Adipocyte (in vitro differentiated cells): ENCODE data around the gene CLDND1.

Source experiments
- DNase-seq: peaks from one replicate; pipeline ENCODE4 v3.0.0-alpha.2; 2015; ENCODE audit warnings: low read depth
- H3K27me3 ChIP-seq: replicated peaks from 2 replicates; pipeline ENCODE4 v1.7.0; 2013; ENCODE audit warnings: mild to moderate bottlenecking, low read length, moderate library complexity; ENCODE audit not compliant: control insufficient read depth, insufficient read depth
- H3K36me3 ChIP-seq: 2 replicates; pipeline ENCODE4 v1.7.0; 2013; ENCODE audit warnings: low read length, mild to moderate bottlenecking, moderate library complexity; ENCODE audit not compliant: control insufficient read depth, insufficient read depth, severe bottlenecking
- H3K4me1 ChIP-seq: 2 replicates; pipeline ENCODE4 v1.7.0; 2013; ENCODE audit warnings: mild to moderate bottlenecking, low read length, moderate library complexity; ENCODE audit not compliant: control insufficient read depth, insufficient read depth
- H3K4me3 ChIP-seq: 2 replicates; pipeline ENCODE4 v1.7.0; 2013; ENCODE audit warnings: mild to moderate bottlenecking, low read length, moderate library complexity
- H3K9ac ChIP-seq: 2 replicates; pipeline ENCODE4 v1.7.0; 2013; ENCODE audit warnings: mild to moderate bottlenecking, low read length, moderate library complexity
- H3K9me3 ChIP-seq: 2 replicates; pipeline ENCODE4 v1.7.0; 2013; ENCODE audit warnings: mild to moderate bottlenecking, low read length, moderate library complexity; ENCODE audit not compliant: control insufficient read depth

Gene CLDND1

DNA sequence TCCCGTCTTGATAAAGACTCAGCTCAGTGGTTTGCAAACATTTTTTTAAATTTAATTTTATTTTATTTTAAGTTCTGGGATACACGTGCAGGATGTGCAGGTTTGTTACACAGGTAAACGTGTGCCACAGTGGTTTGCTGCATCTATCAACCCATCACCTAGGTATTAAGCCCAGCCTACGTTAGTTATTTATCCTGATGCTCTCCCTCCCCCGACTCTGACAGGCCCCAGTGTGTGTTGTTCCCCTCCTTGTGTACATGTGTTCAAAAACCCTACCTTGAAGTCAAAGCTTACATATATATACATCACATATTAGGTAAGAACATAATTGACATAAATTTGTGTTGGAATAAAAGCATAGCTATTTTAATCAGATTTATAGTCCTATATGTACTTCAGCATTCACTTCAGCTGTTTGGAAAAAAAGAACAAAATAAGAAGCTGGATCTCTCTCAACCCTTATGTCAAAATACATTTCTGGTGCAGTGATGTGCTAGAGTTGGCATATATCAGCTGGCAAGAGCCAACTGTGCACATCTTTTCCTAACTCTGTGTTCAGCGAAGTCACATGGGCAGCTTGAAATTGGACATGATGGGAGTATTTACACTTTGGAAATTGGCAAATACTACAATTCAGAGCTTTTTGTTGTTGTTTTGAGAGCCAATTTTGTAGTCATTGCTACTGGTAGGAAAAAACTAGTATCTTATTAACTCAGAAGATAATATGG is 35.6 kb upstream of the CLDND1 start:
- no peak overlapping the region for H3K9ac ChIP-seq
- no peaks in the 10 kb centered on the region for H3K9me3 ChIP-seq
- H3K4me1 ChIP-seq, result no peaks in the 10 kb centered on the region
- H3K27me3 ChIP-seq, result no peaks in the 10 kb centered on the region
- no peaks in the 10 kb centered on the region for H3K36me3 ChIP-seq
- H3K4me3 ChIP-seq, result no peak overlapping the region
- DNase-seq, result no peak

GRCh38 chr3:98557324-98558010 is 34.8 kb upstream of the CLDND1 start:
- Histone ChIP-seq H3K9ac (no peak overlapping the region), H3K27me3 (no peaks in the 10 kb centered on the region), H3K4me1 (no peaks in the 10 kb centered on the region), H3K9me3 (no peaks in the 10 kb centered on the region), H3K4me3 (no peak overlapping the region), H3K36me3 (no peaks in the 10 kb centered on the region)
- no peak for DNase-seq

DNA sequence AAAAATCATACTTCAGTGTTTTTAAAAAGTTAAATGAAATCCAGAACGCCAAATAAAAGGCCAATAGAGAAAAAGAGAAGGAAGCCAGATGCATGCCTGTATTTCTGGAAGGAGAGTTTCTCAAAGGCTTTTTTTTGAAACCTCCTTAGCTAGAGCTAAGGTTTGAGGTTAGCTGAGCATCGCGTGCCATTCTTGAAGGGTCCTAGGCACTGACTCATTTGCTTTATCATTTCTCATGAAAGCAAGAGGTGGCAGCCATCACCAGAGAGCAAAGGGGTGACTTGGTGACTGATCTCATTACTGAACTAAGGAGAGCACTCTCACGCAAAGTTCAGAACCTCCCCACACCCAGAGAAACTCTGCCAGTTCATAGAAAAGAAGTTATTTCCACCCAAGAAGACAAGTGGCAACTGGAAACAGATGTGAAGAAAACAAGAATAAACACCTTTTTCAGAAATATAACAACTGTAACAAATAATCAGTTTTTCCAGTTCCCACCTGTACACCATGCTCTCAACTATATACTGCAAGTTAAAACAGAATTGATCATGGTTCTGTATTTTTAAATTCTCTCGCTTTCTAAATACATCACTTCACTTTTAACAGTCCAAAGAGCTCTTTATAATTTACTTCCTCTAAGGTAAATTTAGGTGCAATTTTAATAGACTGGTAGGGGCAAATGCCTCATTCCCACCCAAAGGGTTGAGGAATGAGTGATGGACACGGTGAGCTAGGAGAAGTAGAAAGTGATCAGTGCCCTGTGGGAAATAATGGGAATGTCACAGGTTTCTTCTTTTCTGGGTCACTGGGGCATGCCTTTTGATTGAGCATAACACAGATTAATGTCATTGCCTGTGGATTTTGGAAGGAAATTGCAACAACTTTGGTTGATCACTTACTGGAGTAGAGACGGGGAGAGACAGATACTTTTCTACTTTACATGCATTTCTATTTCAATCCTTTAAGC is 33.7 kb upstream of the CLDND1 start:
- Histone ChIP-seq H3K9me3 (no peaks in the 10 kb centered on the region), H3K27me3 (no peaks in the 10 kb centered on the region), H3K4me1 (no peaks in the 10 kb centered on the region), H3K36me3 (no peaks in the 10 kb centered on the region), H3K4me3 (no peak overlapping the region), H3K9ac (no peak overlapping the region)
- DNase-seq, result no peak

GRCh38 chr3:98555025-98555379 is 32.3 kb upstream of the CLDND1 start:
- no peak for DNase-seq
- Histone ChIP-seq H3K4me1 (no peaks in the 10 kb centered on the region), H3K36me3 (no peaks in the 10 kb centered on the region), H3K27me3 (peaks cover 4% of the 10 kb centered on the region), H3K9ac (no peak overlapping the region), H3K9me3 (no peaks in the 10 kb centered on the region), H3K4me3 (no peak overlapping the region)

- Histone ChIP-seq H3K9me3 (no peaks in the 10 kb centered on the region), H3K4me3 (no peak overlapping the region), H3K4me1 (no peaks in the 10 kb centered on the region), H3K27me3 (peaks cover 4% of the 10 kb centered on the region), H3K36me3 (no peaks in the 10 kb centered on the region), H3K9ac (no peak overlapping the region)
- no peak for DNase-seq
These were observed 31.9 kb upstream of the CLDND1 start for GRCh38 chr3:98554580-98554979.

- DNase-seq, result no peak
- H3K4me3 ChIP-seq, result no peak overlapping the region
- H3K9ac ChIP-seq, result no peak overlapping the region
- peaks cover 4% of the 10 kb centered on the region for H3K27me3 ChIP-seq
- H3K9me3 ChIP-seq, result no peaks in the 10 kb centered on the region
- H3K4me1 ChIP-seq, result no peaks in the 10 kb centered on the region
- no peaks in the 10 kb centered on the region for H3K36me3 ChIP-seq
These were observed 31.1 kb upstream of the CLDND1 start for GRCh38 chr3:98553753-98554152.

GRCh38 chr3:98553021-98553563 is 30.4 kb upstream of the CLDND1 start:
- Histone ChIP-seq H3K4me1 (no peaks in the 10 kb centered on the region), H3K9me3 (no peaks in the 10 kb centered on the region), H3K9ac (no peak overlapping the region), H3K36me3 (no peaks in the 10 kb centered on the region), H3K4me3 (no peak overlapping the region), H3K27me3 (peaks cover 4% of the 10 kb centered on the region)
- no peak for DNase-seq

- no peak for DNase-seq
- no peak overlapping the region for H3K9ac ChIP-seq
- H3K4me1 ChIP-seq, result no peaks in the 10 kb centered on the region
- peaks cover 4% of the 10 kb centered on the region for H3K27me3 ChIP-seq
- H3K36me3 ChIP-seq, result no peaks in the 10 kb centered on the region
- no peak overlapping the region for H3K4me3 ChIP-seq
- H3K9me3 ChIP-seq, result no peaks in the 10 kb centered on the region
These were observed 29.7 kb upstream of the CLDND1 start for GRCh38 chr3:98552232-98553020.

DNA sequence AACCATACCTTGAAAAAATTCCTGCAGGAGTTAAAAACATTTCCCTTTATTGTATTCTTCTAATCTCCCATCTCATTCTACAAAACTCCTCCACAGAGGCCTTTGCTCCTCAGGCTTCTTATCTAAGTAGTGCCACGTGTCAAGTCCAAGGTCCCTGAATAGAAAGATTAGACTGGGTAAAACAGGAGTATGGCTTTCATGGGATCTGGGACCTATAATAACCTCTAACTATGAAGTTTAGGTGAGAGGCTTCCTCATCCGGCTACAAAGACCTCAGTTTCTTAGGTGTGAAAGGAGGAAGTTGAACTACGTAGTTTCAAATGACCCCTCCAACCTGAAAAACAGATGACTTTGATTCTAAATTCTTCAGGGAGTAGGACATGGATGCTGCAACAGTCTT is 29.1 kb upstream of the CLDND1 start:
- H3K27me3 ChIP-seq, result peaks cover 4% of the 10 kb centered on the region
- no peak for DNase-seq
- no peak overlapping the region for H3K4me3 ChIP-seq
- H3K9me3 ChIP-seq, result no peaks in the 10 kb centered on the region
- no peaks in the 10 kb centered on the region for H3K36me3 ChIP-seq
- no peak overlapping the region for H3K9ac ChIP-seq
- no peaks in the 10 kb centered on the region for H3K4me1 ChIP-seq

DNA sequence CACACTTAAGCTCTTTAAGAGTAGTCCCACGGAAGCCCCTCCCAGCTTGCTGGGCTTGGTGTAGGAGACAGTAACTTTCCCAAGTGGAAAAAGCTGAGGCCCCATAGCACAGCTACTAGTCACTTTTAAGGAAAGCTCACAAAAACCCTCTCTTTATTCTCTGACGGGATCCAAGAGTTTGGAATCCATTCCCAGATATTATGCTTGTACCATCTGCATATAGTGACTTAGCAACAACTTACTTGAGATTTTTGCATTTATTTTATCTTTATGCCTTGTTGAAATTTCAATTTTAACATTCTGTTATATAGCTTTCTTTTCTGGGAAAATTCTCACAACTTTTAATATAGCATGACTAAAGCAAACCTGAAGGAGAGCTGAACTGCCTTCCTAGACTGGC is 28.5 kb upstream of the CLDND1 start:
- no peak for DNase-seq
- H3K27me3 ChIP-seq, result peaks cover 4% of the 10 kb centered on the region

More for the DNA sequence above, 28.5 kb upstream of the CLDND1 start:
- H3K4me1 ChIP-seq, result no peaks in the 10 kb centered on the region
- no peak overlapping the region for H3K4me3 ChIP-seq
- no peaks in the 10 kb centered on the region for H3K36me3 ChIP-seq
- H3K9me3 ChIP-seq, result no peaks in the 10 kb centered on the region
- no peak overlapping the region for H3K9ac ChIP-seq
